Vagina (tissue), 2 donors: ENCODE measurements around the gene OPALIN.

Experiments
- CTCF ChIP-seq, 3 experiments: fragments of 450-650 bp in 2 of 3; fragments of 200-600 bp in 1 of 3; sonication (generic) in 1 of 3; IDR thresholded peaks; one replicate each; pipeline ENCODE4 v1.5.1; 2017 to 2019; ENCODE audit warnings: antibody characterized with exemption in 3 of 3, mild to moderate bottlenecking in 2 of 3, moderate library complexity in 2 of 3
- POLR2AphosphoS5 ChIP-seq, 2 donors: sonication (generic); formaldehyde crosslinking; IDR thresholded peaks; one replicate each; pipeline ENCODE4 v1.9.0; 2017; ENCODE audit warnings: antibody characterized with exemption in 2 of 2, mild to moderate bottlenecking in 2 of 2, low read depth in 1 of 2; ENCODE audit not compliant: insufficient read depth in 1 of 2

GRCh38 chr10:96380821-96381220 is 22.0 kb upstream of the OPALIN start:
- no peak for TF ChIP-seq POLR2AphosphoS5 (IDR thresholded peaks at IDR 0.05; ENCODE audit: insufficient read depth in 1 of 2, low read depth in 1 of 2)
- no peak for TF ChIP-seq CTCF (IDR thresholded peaks at IDR 0.05)
